Measurements from ENCODE around the gene RANBP1.
"Not testable (repeated sequence)": the region's sequence is repeated elsewhere in the genome, so short reads cannot be mapped to it uniquely, and the experiment has no call there.

RANBP1 gene

GRCh38 chr22:20158391-20159036 lies 42.6 kb downstream of the RANBP1 start:
- Histone ChIP-seq H3K9ac (ENCODE audit: low read length) (no peak overlapping the region), H2BK5ac (ENCODE audit: low read length) (no peak overlapping the region), H2AK5ac (ENCODE audit: low read length) (no peak overlapping the region), H3K27me3 (ENCODE audit: insufficient read depth, low read length, poor library complexity) (no peaks in the 10 kb centered on the region), H3K79me2 (ENCODE audit: control insufficient read depth, insufficient read depth, low read length) (no peaks in the 10 kb centered on the region), H3K23ac (ENCODE audit: low read length) (no peak overlapping the region), H3K18ac (ENCODE audit: low read length) (no peak overlapping the region), H3K4me3 (ENCODE audit: low read length) (no peak overlapping the region), H2BK120ac (ENCODE audit: low read depth, low read length) (no peak overlapping the region), H3K27ac (ENCODE audit: low read depth, low read length) (no peak overlapping the region), H2BK15ac (replicated peaks; ENCODE audit: low read depth) (no peak overlapping the region), H4K5ac (ENCODE audit: low read length) (no peak overlapping the region), H3K4me2 (ENCODE audit: low read length) (no peak overlapping the region), H3K56ac (ENCODE audit: low read length) (no peak overlapping the region), H3K4me1 (ENCODE audit: control insufficient read depth, low read depth, low read length) (no peaks in the 10 kb centered on the region), H4K8ac (ENCODE audit: low read depth, low read length) (no peak overlapping the region), H3K79me1 (ENCODE audit: low read length) (no peaks in the 10 kb centered on the region), H3K36me3 (ENCODE audit: control insufficient read depth, insufficient read depth, low read length) (no peaks in the 10 kb centered on the region), H3K4ac (ENCODE audit: low read depth, low read length) (no peak overlapping the region)
- DNase-seq, result no peak
- no CpG with 5 or more reads among the region's 15 CpGs for WGBS (ENCODE audit: extremely low coverage, insufficient coverage, low lambda C conversion rate)

- Histone ChIP-seq H3K4me1 (ENCODE audit: control insufficient read depth, low read depth, low read length) (no peaks in the 10 kb centered on the region), H3K4me2 (ENCODE audit: low read length) (no peak overlapping the region), H3K36me3 (ENCODE audit: control insufficient read depth, insufficient read depth, low read length) (no peaks in the 10 kb centered on the region), H3K27ac (ENCODE audit: low read depth, low read length) (no peak overlapping the region), H2BK120ac (ENCODE audit: low read depth, low read length) (no peak overlapping the region), H3K27me3 (ENCODE audit: insufficient read depth, low read length, poor library complexity) (no peaks in the 10 kb centered on the region), H2AK5ac (ENCODE audit: low read length) (no peak overlapping the region), H3K23ac (ENCODE audit: low read length) (no peak overlapping the region), H4K5ac (ENCODE audit: low read length) (no peak overlapping the region), H3K4ac (ENCODE audit: low read depth, low read length) (no peak overlapping the region), H3K4me3 (ENCODE audit: low read length) (no peak overlapping the region), H3K79me1 (ENCODE audit: low read length) (no peaks in the 10 kb centered on the region), H3K79me2 (ENCODE audit: control insufficient read depth, insufficient read depth, low read length) (no peaks in the 10 kb centered on the region), H3K56ac (ENCODE audit: low read length) (no peak overlapping the region), H4K8ac (ENCODE audit: low read depth, low read length) (no peak overlapping the region), H3K18ac (ENCODE audit: low read length) (no peak overlapping the region), H2BK15ac (replicated peaks; ENCODE audit: low read depth) (no peak overlapping the region), H2BK5ac (ENCODE audit: low read length) (no peak overlapping the region), H3K9ac (ENCODE audit: low read length) (no peak overlapping the region)
- no CpG with 5 or more reads among the region's 9 CpGs for WGBS (ENCODE audit: extremely low coverage, insufficient coverage, low lambda C conversion rate)
- DNase-seq, result peak; percentile 21
Measured at GRCh38 chr22:20159076-20159475, 43.2 kb downstream of the RANBP1 start.

GRCh38 chr22:20159531-20159930 lies 43.6 kb downstream of the RANBP1 start:
- not testable (repeated sequence) for H3K79me2 ChIP-seq (ENCODE audit: control insufficient read depth, insufficient read depth, low read length); DNase-seq; H3K4me2 ChIP-seq (ENCODE audit: low read length); H3K23ac ChIP-seq (ENCODE audit: low read length); H3K9ac ChIP-seq (ENCODE audit: low read length); H3K36me3 ChIP-seq (ENCODE audit: control insufficient read depth, insufficient read depth, low read length); H3K27me3 ChIP-seq (ENCODE audit: insufficient read depth, low read length, poor library complexity); H3K4me3 ChIP-seq (ENCODE audit: low read length); H4K5ac ChIP-seq (ENCODE audit: low read length); H4K8ac ChIP-seq (ENCODE audit: low read depth, low read length); H3K79me1 ChIP-seq (ENCODE audit: low read length); H3K4me1 ChIP-seq (ENCODE audit: control insufficient read depth, low read depth, low read length); H3K18ac ChIP-seq (ENCODE audit: low read length); H3K4ac ChIP-seq (ENCODE audit: low read depth, low read length); H3K56ac ChIP-seq (ENCODE audit: low read length); H2BK15ac ChIP-seq (replicated peaks; ENCODE audit: low read depth); H2AK5ac ChIP-seq (ENCODE audit: low read length); H2BK5ac ChIP-seq (ENCODE audit: low read length); H3K27ac ChIP-seq (ENCODE audit: low read depth, low read length); H2BK120ac ChIP-seq (ENCODE audit: low read depth, low read length)
- WGBS (ENCODE audit: extremely low coverage, insufficient coverage, low lambda C conversion rate), result no CpG with 5 or more reads among the region's 14 CpGs

GRCh38 chr22:20160041-20160440 lies 44.1 kb downstream of the RANBP1 start:
- H2AK5ac ChIP-seq (ENCODE audit: low read length), result no peak overlapping the region
- no peaks in the 10 kb centered on the region for H3K4me1 ChIP-seq (ENCODE audit: control insufficient read depth, low read depth, low read length)
- no peak for DNase-seq
- no peaks in the 10 kb centered on the region for H3K27me3 ChIP-seq (ENCODE audit: insufficient read depth, low read length, poor library complexity)
- no peak overlapping the region for H2BK120ac ChIP-seq (ENCODE audit: low read depth, low read length)
- no peak overlapping the region for H3K27ac ChIP-seq (ENCODE audit: low read depth, low read length)
- H3K9ac ChIP-seq (ENCODE audit: low read length), result no peak overlapping the region
- no peak overlapping the region for H3K4ac ChIP-seq (ENCODE audit: low read depth, low read length)
- no peaks in the 10 kb centered on the region for H3K36me3 ChIP-seq (ENCODE audit: control insufficient read depth, insufficient read depth, low read length)
- no peak overlapping the region for H3K4me2 ChIP-seq (ENCODE audit: low read length)
- no peak overlapping the region for H2BK5ac ChIP-seq (ENCODE audit: low read length)
- no peak overlapping the region for H3K56ac ChIP-seq (ENCODE audit: low read length)
- no peak overlapping the region for H3K18ac ChIP-seq (ENCODE audit: low read length)
- no CpG with 5 or more reads among the region's 10 CpGs for WGBS (ENCODE audit: extremely low coverage, insufficient coverage, low lambda C conversion rate)
- H2BK15ac ChIP-seq (replicated peaks; ENCODE audit: low read depth), result no peak overlapping the region
- no peak overlapping the region for H3K23ac ChIP-seq (ENCODE audit: low read length)
- H3K79me1 ChIP-seq (ENCODE audit: low read length), result no peaks in the 10 kb centered on the region
- H4K8ac ChIP-seq (ENCODE audit: low read depth, low read length), result no peak overlapping the region
- H4K5ac ChIP-seq (ENCODE audit: low read length), result no peak overlapping the region
- no peaks in the 10 kb centered on the region for H3K79me2 ChIP-seq (ENCODE audit: control insufficient read depth, insufficient read depth, low read length)
- H3K4me3 ChIP-seq (ENCODE audit: low read length), result no peak overlapping the region

GRCh38 chr22:20164863-20165262 lies 49.0 kb downstream of the RANBP1 start:
- Histone ChIP-seq H3K56ac (ENCODE audit: low read length) (no peak overlapping the region), H3K79me1 (ENCODE audit: low read length) (no peaks in the 10 kb centered on the region), H2AK5ac (ENCODE audit: low read length) (no peak overlapping the region), H3K27me3 (ENCODE audit: insufficient read depth, low read length, poor library complexity) (no peaks in the 10 kb centered on the region), H4K8ac (ENCODE audit: low read depth, low read length) (no peak overlapping the region), H2BK5ac (ENCODE audit: low read length) (no peak overlapping the region), H3K4me2 (ENCODE audit: low read length) (no peak overlapping the region), H3K4ac (ENCODE audit: low read depth, low read length) (no peak overlapping the region), H3K9ac (ENCODE audit: low read length) (no peak overlapping the region), H3K79me2 (ENCODE audit: control insufficient read depth, insufficient read depth, low read length) (no peaks in the 10 kb centered on the region), H4K5ac (ENCODE audit: low read length) (no peak overlapping the region), H3K4me3 (ENCODE audit: low read length) (no peak overlapping the region), H3K36me3 (ENCODE audit: control insufficient read depth, insufficient read depth, low read length) (no peaks in the 10 kb centered on the region), H3K18ac (ENCODE audit: low read length) (no peak overlapping the region), H3K4me1 (ENCODE audit: control insufficient read depth, low read depth, low read length) (no peaks in the 10 kb centered on the region), H2BK15ac (replicated peaks; ENCODE audit: low read depth) (no peak overlapping the region), H3K23ac (ENCODE audit: low read length) (no peak overlapping the region), H2BK120ac (ENCODE audit: low read depth, low read length) (no peak overlapping the region), H3K27ac (ENCODE audit: low read depth, low read length) (no peak overlapping the region)
- no CpG with 5 or more reads among the region's 11 CpGs for WGBS (ENCODE audit: extremely low coverage, insufficient coverage, low lambda C conversion rate)
- no peak for DNase-seq

GRCh38 chr22:20165421-20165820 lies 49.5 kb downstream of the RANBP1 start:
- H3K27ac ChIP-seq (ENCODE audit: low read depth, low read length), result no peak overlapping the region
- H3K27me3 ChIP-seq (ENCODE audit: insufficient read depth, low read length, poor library complexity), result no peaks in the 10 kb centered on the region
- H4K8ac ChIP-seq (ENCODE audit: low read depth, low read length), result no peak overlapping the region
- H3K56ac ChIP-seq (ENCODE audit: low read length), result no peak overlapping the region
- H2BK5ac ChIP-seq (ENCODE audit: low read length), result no peak overlapping the region
- no peak overlapping the region for H2BK120ac ChIP-seq (ENCODE audit: low read depth, low read length)
- H4K5ac ChIP-seq (ENCODE audit: low read length), result no peak overlapping the region
- H3K79me2 ChIP-seq (ENCODE audit: control insufficient read depth, insufficient read depth, low read length), result no peaks in the 10 kb centered on the region
- H3K4me3 ChIP-seq (ENCODE audit: low read length), result no peak overlapping the region
- no peak overlapping the region for H3K4ac ChIP-seq (ENCODE audit: low read depth, low read length)
- no peaks in the 10 kb centered on the region for H3K36me3 ChIP-seq (ENCODE audit: control insufficient read depth, insufficient read depth, low read length)
- no peaks in the 10 kb centered on the region for H3K79me1 ChIP-seq (ENCODE audit: low read length)
- no CpG with 5 or more reads among the region's 12 CpGs for WGBS (ENCODE audit: extremely low coverage, insufficient coverage, low lambda C conversion rate)
- no peak overlapping the region for H2BK15ac ChIP-seq (replicated peaks; ENCODE audit: low read depth)
- no peak overlapping the region for H3K18ac ChIP-seq (ENCODE audit: low read length)
- no peak overlapping the region for H2AK5ac ChIP-seq (ENCODE audit: low read length)
- H3K9ac ChIP-seq (ENCODE audit: low read length), result no peak overlapping the region
- no peak overlapping the region for H3K23ac ChIP-seq (ENCODE audit: low read length)
- no peak for DNase-seq
- no peak overlapping the region for H3K4me2 ChIP-seq (ENCODE audit: low read length)
- H3K4me1 ChIP-seq (ENCODE audit: control insufficient read depth, low read depth, low read length), result no peaks in the 10 kb centered on the region
